NCI-H2107 treated with DMSO at 0.1 percent for 48 hours (cell line): ENCODE results near the gene NOL4L.

Experiments
- DNase-seq: peaks from one replicate; lab custom pipeline; 2025; ENCODE audit not compliant: unreplicated experiment; lab: John Stamatoyannopoulos, UW

NOL4L gene

DNA sequence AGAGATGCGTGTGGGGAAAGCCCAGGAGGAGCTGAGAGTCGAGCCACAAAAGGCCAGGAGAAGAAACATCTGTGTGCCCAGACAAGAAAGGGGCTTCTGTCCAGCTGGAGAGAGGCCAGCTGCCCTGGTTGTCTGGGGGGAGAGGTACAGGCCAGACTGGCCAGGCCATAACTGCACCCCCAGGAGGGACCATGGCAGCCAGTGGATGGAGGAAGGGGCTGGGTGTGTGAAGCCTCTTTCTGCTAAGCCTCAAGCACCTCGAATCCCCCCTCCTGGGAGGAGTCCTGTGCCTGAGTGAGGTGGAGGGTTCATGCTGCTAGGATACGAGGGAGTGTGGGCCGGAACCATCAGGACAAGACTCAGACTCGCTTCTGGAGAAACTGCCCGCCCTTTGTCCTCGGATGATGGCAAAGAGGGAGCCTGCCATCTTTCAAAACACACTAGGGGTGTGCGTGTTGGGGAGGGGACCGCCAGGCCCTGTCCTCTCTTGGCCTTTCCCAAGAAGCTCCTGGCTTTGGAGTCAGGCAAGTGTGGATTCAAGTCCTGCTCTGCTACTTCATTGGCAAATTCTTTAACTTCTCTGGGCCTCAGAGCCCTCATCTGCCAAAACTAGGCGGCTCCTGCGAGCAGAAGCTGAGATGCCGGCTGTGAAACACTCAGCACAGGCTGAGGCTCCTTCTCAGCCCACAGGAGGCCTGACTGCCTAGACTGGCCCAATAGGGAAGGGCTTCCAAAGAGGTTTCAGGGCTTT, 136.7 kb downstream of the NOL4L start:
- DNase-seq: no peak

DNA sequence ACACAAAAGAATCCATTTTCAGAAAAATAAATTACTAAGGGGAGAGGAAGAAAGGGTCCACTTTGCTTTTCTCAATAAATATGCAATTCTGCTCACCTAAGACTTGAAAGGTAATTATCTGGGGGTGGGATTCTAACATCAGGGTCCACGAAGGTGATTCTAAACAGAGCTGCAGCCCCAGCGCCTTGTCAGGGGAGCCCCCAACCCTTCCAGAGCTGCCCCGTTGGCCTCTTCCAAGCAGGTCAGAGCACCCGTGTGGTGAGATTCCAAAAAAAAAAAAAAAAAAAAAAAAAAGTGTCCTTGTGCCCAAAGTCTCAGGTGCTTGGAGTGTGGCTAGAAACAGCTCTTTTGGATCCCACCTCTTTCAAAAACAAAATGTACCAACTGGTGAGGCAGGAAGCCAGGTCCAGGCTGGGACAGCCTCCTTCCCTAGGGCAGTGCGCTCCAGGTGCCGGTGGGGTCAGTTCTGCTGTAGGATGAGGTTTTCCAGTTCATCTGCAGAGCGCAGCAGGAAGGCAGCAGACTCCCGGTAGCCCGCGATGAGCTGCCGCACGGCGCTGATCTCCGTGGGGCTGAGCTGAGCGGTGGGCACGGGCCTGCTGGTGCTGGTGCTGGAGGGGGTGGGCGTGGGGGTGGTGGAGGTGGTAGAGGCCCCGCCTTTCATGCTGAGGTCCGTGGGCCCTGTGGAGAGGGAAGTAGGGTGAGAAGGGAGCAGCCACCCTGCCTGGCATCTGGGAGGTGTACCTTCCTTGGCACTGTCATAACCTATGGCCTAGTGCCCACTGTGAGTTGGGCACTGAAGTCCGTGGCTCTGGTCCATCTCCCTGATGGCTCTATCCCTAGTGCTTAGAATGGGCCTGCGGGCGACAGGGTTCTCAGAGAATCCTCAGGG, 137.8 kb downstream of the NOL4L start:
- no peak for DNase-seq

DNA sequence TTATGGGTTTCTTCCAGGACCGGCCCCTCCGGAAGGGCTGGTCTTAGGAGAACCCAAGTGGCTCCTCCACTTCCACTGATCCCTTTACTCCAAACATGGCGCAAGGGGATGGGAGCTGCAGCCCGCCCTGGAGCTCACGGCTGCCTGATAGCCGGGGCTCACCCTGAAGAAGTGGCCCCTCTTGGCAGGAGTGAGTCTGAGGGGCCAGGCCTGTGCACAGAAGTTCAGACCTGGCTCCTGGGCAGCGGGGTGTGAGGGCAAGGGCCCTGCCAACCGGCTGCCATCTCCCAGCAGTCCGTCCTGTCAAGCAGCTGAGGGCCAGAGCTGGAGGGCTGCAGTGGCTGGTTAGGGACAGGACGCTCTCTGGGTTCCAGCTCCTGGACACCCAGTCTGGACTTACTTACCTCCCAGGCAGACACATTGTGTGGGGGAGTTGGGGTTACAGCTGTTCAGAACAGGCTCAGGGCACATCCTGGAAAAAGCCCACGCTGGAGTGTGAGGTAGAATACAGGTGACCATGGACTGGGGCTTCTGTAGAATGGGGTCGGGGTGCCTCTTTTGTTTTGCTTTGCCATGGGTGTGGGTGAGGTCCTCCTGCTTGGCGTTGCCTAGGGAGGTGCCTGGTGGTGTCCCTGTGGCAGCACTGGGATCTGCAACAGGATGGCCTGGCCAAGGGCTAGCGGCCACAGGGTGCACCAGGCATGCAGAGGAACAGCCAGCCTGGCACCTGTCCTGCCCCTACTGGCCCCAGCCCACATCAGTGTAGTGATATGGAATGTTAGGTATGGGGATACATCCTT, 138.6 kb downstream of the NOL4L start:
- no peak for DNase-seq

DNA sequence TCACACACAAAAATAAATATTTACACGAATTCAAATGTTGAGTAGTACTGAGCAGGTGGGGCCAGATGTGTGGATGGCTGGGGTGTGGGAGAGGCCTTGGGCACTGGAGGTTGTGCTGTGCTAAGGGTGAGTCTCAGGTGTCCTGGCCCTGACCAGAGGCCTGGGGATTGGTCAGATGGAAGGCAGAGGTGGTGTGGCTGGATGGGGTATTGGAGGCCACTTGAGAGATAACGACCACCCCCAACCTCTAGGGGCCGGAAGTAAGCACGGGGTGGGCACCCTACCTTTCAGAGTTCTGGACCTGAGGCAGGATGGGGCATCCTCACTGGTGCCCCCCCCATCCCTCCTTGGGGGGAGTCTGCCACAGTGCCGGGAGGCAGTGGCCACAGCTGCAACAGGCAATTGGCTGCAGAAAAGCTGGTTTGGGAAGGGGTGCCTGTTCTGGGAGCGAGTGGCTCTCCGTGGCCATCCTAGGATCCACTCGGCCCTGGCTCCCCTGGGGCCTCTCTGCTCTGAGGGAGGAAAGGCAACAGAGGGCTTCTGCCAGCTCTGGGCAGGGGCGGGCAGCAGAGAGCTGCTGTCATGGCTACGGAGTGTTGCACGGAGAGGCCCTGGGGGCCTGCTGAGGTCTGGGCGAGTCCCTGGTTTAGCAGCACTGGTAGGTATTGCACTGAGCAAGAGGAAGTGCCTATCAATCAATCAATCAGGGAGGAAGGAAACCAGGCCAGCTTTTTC, 139.4 kb downstream of the NOL4L start:
- no peak for DNase-seq

DNA sequence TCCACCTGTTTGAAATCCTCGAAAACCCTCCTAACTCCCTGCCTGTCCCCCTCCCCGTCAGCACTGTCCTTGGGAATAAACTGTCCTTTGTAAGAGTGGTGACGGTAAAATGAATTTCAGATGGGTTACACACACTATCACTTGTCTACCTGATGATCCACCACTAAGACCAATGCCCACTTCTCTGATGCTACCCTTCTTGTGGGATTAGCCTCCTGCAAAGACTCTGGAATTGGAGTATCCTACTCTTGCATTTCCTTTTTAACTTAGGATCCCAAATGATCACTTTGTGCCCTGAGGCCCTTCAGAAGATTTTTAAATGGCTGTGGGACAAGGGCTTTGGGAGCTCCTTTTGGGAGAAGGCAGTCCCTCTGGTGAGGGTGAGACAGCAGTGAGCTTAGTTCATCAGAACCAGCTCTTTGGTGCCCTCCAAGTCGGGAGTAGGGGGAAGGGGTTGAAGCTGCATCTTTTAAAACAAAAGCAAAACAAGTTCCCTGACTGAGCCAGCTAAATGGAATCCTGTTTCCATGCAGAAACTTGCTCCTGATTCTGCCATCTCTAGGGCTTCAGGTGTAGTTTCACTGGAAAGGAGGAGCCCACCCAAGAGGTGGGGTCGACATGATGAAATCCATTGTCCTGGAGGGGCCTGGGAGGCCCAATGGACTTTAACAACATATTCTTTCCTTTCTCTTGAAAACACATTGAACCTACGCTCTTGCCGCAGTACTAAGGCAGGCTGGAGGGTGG, 140.5 kb downstream of the NOL4L start:
- DNase-seq: no peak

DNA sequence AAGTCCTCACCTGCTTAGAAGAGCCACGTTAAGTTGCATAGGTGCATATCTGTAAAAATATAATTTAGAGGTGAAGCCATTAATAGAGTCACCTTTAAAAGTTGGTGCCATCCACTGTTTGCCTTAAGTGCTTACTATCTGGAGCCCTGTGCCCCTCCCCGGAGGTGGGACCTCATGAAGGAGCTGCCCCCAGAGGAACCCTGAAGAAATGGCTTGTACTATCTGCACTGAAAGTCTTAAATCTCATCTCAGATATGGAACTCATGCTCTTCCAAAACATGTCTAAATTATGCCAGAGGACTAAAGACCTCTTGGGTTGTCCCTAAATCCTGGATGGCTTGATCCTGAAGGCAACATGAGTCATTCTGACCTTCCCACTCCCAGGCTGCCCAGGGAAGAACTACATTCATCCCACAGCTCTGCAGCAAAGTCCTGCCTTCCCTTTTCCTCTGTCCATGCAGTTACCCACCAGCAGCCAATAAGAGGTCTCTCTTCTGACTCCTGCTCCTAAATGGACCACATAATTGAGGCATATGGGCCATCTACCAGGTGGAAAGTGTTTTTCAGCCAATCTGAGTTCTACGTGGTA, 141.7 kb downstream of the NOL4L start:
- DNase-seq: no peak

DNA sequence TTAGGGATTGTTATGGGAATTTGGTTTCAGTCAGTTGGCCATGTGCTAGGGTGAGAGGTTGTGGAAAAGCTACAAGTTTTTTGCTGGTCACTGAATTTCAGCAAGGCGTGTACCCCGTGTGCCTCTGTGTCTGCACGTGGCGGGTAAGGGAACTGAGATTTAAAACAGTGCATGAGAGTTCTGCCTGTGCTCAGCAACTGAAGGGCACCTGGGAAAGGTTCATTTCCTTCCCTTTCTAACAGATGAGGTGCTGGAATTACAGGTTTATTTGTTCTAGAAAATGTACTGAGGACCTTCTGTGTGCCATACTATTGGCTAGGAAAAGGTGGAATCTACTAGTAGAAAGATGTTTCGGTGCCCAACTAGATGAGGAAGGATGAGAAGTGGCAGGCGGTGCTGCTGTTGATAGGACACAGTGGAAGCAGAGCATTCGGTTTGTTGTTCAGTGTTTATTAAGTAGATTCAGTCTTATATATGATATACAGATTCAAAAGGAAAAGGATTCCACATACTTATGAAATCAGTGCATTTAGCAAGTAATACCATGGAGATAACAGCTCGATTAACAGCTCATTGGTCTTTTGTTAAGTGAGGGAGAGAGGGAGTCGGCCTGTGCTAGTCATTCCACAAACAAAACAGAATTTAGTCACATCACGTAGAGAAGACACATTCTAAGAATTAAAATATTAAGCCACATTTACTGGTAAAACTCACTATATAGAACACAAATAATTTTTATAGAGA, 142.3 kb downstream of the NOL4L start:
- no peak for DNase-seq

DNA sequence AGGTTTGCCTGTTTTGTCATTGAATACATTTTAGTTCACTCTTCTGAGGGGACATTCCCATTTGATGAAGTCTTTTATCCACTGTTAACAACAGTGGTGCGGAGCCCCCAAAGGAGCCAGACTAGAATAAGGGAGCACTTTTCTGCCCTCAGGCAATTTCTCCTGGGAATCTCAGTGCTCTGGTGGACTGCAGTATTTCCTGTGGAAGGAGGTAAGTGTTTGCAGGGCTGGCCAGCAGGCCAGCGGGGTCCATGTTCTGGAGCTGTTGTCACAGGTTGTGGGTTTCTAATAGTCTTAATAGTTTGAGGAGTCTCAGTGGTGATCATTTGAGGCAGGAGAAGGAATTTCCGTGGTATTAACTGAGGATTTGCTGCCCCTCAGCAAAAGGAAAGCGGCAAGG, 143.5 kb downstream of the NOL4L start:
- no peak for DNase-seq

DNA sequence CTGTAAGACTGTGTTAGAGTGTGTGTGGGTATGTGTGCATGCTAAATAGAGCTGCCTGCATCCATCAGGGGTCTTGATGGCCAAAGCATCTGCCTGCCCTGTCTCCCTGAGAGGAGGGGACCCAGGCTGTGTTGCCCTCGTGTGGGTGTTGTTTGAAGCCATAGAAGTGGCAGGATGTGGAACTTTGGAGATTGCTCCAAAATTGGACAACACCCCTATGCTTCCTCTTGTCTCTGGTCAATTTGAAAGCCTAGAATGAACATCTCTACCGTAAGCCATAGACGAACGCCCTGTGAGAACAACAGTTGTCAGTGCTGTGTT, 144.4 kb downstream of the NOL4L start:
- no peak for DNase-seq

DNA sequence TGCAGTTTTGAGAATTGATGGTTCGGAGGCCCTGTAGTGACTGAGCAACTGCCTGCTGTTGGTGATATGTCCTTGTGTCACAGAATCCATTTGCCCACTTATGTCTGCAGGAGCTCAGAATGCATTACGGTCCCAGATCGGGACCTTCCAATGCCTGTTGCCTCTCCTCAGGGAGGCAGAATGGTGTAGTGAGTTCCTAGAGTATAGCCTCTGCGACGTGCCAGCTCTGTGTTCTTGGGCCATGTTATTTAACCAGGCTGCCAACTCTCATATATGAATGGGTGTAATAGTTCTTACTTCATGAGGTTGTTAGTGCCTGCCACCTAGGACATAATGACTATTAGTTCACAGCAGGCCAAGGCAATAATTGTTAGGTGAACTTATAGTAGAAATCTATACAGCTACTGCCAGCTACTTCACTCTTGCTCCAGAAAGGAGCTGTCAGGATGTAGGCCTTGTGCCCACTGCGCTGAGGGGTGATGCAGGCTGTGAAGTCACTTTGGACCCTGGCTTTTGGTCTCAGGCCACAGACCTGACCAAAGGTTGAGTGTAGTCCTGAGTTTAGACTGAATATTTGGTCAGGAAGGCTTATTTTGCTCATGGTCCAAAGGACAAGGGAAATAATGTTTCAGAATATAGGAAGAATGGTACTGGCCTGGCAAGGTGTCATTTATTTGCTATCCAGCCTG, 144.9 kb downstream of the NOL4L start:
- DNase-seq: no peak

DNA sequence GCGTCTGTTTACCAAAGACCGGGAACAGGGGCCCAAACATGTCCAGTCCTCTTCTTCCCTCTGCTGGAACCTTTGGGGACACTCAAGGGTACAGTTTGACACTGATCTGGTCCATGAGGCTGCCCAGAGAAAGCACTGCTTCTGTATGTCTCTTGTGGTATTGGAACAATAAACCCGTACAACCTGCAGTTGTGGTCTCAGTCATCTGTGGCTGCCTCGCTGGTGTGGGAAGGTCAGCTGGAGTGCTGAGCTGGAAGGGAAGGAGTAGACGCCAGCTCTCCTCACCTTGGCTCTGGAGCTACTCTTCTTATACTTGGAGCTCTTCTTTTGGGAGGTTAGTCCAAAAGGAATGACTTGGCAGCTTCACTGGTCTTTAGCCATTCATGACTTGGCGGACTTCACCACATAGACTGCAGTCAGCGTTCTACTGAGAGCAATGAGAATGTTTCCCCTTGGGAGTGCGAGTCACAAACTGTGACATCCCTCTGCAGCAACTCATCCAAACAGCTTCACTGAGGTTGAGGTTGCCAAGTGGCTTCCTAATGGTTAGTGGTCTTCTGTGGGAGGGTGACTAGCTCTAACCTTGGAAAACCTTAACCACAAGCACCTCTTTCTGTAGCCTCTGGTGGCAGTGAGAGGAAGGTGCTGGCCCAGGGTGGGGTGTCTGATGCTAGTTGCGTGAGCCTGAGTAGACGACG, 145.9 kb downstream of the NOL4L start:
- DNase-seq: no peak

DNA sequence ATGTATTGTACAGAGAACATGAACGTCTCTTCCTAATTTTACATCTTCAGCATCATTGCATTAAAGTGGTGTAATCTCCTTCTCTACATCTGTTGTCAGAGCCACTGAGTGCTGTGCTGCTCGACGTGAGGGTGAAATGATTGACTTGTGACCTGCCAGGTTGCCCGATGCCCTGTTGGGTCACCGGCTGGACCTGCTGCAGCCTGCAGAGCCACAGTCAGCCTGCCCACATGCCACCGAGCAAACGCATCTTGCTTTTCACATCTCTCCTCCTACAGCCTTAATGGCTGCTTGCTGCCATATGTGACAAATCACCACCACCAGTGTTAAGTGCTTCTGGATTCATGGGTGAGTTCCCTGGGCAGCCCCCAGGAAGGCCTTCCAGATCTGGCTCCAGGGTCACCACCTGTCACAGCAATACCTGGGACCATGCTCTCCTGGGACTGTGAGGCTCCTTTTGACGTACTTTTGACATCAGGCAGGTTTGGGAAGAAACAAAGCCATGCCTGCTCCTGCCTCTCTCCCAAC, 146.7 kb downstream of the NOL4L start:
- DNase-seq: no peak

DNA sequence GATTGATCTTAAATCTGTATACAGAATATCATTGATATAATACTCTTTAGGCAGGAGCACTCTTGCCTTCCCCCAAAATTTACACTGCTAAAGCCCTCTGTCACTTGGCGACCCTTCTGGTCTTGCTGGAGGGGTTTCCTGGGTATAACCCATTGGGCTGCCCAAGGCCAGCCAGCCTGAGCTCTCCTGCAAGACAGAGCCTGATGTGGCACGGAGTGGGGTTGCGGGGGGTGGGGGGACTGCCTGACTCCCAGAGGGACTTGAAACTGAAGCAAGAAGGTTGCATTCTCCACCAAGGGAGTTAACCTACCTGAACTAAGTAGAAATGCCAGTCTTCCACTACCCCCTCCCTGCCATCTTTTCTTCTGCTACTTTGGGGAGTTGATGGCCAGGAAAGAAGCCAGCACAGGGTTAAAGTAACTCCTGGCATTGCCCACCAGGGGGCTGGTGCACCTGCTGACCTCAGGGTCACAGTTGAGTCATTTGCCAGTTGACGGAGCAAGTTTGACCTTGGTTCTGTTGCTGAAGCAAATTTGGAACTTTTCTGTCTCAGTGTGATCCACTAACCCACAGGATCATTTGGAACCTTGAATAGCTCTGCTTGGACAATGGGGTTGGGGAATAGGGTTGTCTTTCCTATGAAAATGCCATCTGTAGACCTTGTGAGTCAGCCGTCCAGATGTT, 147.6 kb downstream of the NOL4L start:
- DNase-seq: no peak

DNA sequence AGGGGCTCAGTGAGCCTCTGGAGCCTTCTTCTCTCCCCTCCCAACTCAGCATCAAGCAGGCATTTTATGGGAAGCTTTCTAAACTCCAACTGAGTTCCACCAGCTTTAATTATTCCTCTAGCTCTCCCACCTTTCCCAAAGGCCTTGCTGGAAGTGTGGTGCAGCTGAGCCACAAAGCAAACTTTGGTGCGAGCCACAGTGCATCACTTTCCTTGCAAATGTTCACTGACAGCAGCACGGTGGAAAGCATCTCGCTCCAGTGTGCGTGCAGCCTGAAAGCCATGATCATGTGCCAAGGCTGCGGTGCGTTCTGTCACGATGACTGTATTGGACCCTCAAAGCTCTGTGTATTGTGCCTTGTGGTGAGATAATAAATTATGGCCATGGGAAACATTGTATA, 148.2 kb downstream of the NOL4L start:
- no peak for DNase-seq

DNA sequence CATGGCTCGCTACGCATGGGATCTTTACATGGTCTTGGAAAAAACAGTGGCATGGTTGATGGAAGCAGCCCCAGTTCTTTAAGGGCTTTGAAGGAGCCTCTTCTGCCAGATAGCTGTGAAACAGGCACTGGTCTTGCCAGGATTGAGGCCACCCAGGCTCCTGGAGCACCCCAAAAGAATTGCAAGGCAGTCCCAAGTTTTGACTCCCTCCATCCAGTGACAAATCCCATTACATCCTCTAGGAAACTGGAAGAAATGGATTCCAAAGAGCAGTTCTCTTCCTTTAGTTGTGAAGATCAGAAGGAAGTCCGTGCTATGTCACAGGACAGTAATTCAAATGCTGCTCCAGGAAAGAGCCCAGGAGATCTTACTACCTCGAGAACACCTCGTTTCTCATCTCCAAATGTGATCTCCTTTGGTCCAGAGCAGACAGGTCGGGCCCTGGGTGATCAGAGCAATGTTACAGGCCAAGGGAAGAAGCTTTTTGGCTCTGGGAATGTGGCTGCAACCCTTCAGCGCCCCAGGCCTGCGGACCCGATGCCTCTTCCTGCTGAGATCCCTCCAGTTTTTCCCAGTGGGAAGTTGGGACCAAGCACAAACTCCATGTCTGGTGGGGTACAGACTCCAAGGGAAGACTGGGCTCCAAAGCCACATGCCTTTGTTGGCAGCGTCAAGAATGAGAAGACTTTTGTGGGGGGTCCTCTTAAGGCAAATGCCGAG, 148.8 kb downstream of the NOL4L start:
- DNase-seq: no peak

DNA sequence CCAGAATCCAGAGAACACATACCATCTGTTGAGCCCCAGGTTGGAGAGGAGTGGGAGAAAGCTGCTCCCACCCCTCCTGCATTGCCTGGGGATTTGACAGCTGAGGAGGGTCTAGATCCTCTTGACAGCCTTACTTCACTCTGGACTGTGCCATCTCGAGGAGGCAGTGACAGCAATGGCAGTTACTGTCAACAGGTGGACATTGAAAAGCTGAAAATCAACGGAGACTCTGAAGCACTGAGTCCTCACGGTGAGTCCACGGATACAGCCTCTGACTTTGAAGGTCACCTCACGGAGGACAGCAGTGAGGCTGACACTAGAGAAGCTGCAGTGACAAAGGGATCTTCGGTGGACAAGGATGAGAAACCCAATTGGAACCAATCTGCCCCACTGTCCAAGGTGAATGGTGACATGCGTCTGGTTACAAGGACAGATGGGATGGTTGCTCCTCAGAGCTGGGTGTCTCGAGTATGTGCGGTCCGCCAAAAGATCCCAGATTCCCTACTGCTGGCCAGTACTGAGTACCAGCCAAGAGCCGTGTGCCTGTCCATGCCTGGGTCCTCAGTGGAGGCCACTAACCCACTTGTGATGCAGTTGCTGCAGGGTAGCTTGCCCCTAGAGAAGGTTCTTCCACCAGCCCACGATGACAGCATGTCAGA, 149.6 kb downstream of the NOL4L start:
- no peak for DNase-seq
